Hepatocyte (in vitro differentiated cells): ENCODE data around the gene TMEM129.

Experiments used
- EZH2 ChIP-seq: fragments of 200-600 bp; sonication (generic); IDR thresholded peaks from 2 replicates; pipeline ENCODE4 v1.6.1; 2016; ENCODE audit warnings: antibody characterized with exemption, mild to moderate bottlenecking, borderline replicate concordance
- EZH2phosphoT487 ChIP-seq: fragments of 200-600 bp; sonication (generic); IDR thresholded peaks from one replicate; pipeline ENCODE4 v1.6.1; 2018; ENCODE audit warnings: antibody characterized with exemption, mild to moderate bottlenecking, low read depth, moderate library complexity; ENCODE audit not compliant: unreplicated experiment, severe bottlenecking
- TF ChIP-seq, protein P1 (sequence below): fragments of 200-600 bp; sonication (generic); IDR thresholded peaks from 2 replicates; pipeline ENCODE4 v1.5.1; 2016; ENCODE audit warnings: antibody characterized with exemption, mild to moderate bottlenecking; ENCODE audit not compliant: poor library complexity

GRCh38 chr4:1666391-1666790 lies 54.7 kb downstream of the TMEM129 start:
- TF ChIP-seq, protein P1, sequence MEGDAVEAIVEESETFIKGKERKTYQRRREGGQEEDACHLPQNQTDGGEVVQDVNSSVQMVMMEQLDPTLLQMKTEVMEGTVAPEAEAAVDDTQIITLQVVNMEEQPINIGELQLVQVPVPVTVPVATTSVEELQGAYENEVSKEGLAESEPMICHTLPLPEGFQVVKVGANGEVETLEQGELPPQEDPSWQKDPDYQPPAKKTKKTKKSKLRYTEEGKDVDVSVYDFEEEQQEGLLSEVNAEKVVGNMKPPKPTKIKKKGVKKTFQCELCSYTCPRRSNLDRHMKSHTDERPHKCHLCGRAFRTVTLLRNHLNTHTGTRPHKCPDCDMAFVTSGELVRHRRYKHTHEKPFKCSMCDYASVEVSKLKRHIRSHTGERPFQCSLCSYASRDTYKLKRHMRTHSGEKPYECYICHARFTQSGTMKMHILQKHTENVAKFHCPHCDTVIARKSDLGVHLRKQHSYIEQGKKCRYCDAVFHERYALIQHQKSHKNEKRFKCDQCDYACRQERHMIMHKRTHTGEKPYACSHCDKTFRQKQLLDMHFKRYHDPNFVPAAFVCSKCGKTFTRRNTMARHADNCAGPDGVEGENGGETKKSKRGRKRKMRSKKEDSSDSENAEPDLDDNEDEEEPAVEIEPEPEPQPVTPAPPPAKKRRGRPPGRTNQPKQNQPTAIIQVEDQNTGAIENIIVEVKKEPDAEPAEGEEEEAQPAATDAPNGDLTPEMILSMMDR: no peak
- no peak for TF ChIP-seq EZH2phosphoT487
- TF ChIP-seq EZH2: no peak
